ENCODE results near the gene RREB1.

The RREB1 gene

GRCh38 chr6:7298113-7298512 lies 190.4 kb downstream of the RREB1 start:
- DNase-seq (ENCODE audit: low read depth) = no peak

- no peak for DNase-seq (ENCODE audit: low read depth)
These were observed 193.2 kb downstream of the RREB1 start for GRCh38 chr6:7300926-7301325.
